ENCODE results near the gene TP63.
"Not testable (repeated sequence)": the region's sequence is repeated elsewhere in the genome, so short reads cannot be mapped to it uniquely, and the experiment has no call there.

The TP63 gene

DNA sequence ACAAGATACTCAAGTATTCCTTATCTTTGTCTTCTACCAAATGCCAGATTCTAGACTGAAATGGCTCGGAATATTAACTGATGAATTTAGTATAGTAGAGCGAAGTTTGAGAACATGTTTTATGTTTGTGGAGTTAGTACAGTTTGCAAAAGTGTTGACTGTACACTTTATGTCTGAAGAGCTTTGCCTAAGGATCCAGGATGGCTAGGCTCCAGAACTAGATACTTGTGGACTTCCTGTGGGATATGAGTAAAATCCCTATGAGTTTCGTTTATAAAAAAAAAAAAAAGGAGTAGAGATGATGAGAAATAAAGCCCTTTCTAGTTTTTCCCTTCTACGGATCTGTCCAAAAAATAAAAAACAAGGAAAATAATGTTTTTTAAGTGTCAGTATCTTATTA is 96.7 kb downstream of the TP63 start:
- DNase-seq = no peak

DNA sequence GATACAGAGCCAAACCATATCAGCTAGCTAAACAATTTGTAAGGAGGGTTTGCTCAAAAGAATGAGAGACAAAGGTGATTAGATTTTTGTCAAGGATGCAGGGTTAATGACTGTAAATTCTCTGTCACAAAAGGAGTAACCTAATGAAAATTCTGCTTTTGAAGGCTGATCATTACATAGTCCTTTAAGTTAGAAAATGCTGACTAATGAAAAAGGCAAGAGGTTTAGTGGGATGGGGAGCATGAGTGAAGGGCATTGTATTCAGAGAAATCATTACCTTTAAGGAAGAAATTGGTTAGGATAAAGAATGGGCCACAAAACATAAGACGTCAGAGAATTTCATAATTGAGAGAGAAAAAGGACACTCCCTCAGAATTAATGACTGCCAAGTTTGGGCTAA is 97.7 kb downstream of the TP63 start:
- DNase-seq = no peak

DNA sequence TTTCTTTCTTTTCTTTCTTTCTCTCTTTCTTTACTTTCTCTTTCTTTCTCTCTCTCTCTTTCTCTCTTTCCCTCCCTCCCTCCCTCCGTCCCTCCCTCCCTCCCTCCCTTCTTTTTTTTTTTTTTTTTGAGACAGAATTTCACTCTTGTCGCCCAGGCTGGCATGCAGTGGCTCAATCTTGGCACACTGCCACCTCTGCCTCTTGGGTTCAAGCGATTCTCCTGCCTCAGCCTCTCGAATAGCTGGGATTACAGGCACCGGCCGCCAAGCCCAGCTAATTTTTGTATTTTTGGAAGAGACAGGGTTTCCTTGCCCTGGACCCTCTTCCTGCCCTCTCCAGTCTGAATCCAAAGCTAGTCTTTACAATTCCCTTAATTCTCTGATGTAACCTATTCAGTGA is 102.9 kb downstream of the TP63 start:
- no peak for DNase-seq

DNA sequence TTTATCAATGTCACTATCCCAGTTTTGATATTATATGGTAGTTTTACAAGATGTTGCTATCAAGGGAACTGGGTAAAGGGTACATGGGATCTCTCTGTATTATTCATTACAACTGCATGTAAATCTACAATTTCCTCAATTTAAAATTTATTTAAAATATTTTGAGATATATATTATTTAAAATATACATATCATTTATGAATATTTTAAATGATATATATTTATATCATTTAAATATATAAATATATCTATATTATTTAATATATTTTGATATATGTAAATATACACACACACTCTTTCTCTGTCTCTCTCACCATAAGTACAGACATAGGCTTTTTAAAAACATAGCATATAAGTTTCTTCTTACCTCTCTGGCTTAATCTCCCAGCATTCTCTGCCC is 104.7 kb downstream of the TP63 start:
- DNase-seq = no peak

- DNase-seq = no peak
Observed at GRCh38 chr3:189737071-189737470, 105.9 kb downstream of the TP63 start.

DNA sequence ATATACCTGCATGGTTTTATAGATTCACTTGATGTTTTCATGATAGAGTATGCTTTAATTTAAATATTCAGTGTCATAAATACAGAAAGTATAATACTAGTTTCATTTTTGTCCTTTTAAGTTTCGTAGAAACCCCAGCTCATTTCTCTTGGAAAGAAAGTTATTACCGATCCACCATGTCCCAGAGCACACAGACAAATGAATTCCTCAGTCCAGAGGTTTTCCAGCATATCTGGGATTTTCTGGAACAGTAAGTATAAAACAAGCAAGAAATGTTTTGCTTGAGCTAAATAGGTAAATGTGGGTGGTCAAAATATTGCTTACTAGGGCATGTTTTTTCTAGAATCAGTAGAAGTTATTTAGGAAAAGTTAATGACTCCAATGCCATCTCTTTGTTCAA is 106.4 kb downstream of the TP63 start:
- DNase-seq = no peak

DNA sequence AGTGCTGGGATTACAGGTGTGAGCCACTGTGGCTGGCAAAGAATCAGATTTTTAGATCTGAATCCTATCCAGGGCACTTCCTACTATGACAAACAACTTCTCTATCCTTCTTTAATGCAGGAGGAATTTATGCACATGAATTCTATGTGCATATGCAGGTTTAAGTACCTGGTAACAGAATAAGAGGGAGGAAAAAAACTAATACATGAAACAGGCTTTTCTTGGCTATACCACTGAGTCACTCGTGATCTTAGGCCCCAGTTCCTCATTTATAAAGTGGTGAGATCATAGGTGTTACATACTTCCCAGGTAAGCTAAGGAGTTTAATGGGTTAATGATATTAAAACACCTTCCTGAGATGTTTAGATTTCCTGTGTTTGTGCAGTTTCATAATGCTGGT is 108.2 kb downstream of the TP63 start:
- no peak for DNase-seq

GRCh38 chr3:189740156-189740555 is 109.0 kb downstream of the TP63 start:
- no peak for DNase-seq

DNA sequence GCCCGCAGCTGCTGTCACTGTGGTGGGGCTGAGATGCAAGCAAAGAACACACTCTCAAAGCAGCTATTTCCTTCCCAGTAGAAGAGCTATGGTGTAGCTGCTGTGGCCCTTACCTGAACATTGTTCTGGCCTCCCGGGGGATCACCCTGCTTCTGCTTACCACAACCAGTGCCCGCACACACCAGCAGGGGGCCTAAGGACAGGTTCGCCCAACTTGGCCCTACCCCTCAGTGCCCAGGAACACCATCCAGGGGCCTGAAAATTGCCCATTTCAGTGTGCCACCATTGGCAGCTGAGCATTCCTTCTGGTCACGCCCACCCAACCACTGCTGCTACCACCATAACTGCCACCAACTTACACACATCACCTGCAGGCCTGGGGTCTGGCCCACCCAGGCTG is 113.0 kb downstream of the TP63 start:
- DNase-seq = no peak

GRCh38 chr3:189745622-189746021 is 114.4 kb downstream of the TP63 start:
- no peak for DNase-seq

- no peak for DNase-seq
Observed at GRCh38 chr3:189748046-189748445, 116.9 kb downstream of the TP63 start.

GRCh38 chr3:189750972-189751371 is 119.8 kb downstream of the TP63 start:
- DNase-seq = not testable (repeated sequence)

GRCh38 chr3:189754356-189754755 is 123.2 kb downstream of the TP63 start:
- DNase-seq = no peak

DNA sequence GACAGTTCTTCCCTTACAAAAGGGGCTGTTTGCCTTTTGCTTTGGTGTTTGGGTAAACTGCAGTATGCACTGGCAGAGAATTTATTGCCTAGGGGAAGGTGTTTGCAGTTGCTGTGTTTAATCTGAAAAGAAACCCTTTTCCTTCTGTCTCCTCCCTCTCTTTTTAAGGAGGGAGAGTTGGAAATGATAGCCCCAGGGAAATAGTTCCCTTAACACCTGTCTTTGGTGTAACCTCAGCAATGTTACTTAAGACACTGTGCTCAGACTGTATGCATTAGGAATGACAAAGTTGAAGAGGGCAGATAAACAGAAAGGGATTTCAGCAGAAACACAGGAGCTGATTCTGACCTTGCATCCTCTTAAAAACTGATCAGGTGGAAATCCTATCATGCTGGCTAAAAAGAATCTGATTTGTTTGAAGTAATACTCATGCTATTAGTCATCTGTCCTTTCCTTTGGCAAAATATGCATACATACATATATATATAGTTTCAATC is 125.4 kb downstream of the TP63 start:
- DNase-seq = no peak

DNA sequence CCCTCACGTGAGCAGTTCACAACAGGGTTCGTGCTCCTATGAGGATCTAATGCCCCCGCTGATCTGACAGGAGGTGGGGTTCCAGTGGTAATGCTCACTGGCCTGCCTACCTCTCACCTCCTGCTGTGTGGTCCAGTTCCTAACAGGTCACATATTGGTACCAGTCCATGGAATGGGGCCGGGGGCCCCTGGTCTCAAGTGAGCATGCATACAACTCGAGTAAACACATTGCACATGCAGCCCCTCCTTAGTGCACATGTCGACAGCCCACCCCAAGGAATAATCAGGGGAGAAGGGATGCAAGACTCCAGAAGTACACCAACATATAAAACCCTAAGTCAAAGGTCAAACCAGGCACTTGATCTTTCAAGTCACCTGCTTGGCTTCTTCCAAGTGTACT is 127.0 kb downstream of the TP63 start:
- no peak for DNase-seq

DNA sequence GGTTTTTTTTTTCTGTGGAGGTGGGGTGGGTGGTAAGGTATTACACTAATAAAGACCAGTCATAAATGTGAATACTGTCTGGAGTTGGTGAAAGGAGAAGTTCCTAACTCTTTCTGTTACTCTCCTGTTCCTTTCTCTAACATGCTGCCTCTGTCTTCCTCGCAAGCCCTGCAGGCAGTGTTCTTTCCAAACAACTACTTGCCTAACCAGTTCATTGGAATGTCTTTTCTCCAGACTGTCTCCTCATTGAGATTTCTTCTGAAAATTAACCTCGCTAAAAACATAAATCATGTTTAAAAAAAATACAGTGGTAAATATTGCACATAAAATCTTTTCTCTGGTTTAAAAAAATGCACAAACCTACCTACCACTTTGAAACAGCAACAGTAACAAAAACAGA is 135.2 kb downstream of the TP63 start:
- no peak for DNase-seq

DNA sequence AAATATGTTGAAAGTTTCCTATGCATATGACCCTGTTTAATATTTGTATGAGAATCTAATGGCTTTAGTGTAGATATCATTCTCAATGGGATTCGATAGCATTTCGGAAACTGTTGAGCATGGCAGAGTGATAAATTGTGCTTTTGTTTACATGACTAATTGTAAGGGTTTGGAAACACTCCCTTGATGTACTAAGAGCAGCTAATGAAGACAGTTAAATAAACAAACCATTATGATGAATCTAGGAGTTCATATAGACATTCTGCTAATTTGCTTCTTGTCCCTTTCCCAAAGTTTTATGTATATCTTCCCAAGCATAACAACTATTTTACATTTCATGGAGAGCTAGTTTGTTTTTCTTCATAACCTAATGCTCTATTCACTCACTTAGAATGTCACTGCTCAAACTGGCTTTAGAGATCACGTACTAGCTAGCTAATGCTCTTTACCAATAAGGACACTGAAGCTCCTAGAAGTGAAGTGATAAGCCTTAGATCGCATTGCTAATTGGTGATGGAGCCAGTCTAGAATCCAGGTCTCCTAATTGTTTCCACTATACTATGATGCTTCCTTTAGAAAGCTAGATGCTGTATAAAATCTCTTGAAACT is 140.8 kb downstream of the TP63 start:
- DNase-seq = no peak

GRCh38 chr3:189772584-189772983 is 141.4 kb downstream of the TP63 start:
- no peak for DNase-seq

GRCh38 chr3:189773056-189773455 is 141.9 kb downstream of the TP63 start:
- DNase-seq = no peak

- no peak for DNase-seq
Observed at GRCh38 chr3:189776149-189776824, 145.1 kb downstream of the TP63 start.

GRCh38 chr3:189778340-189778950 is 147.3 kb downstream of the TP63 start:
- no peak for DNase-seq

DNA sequence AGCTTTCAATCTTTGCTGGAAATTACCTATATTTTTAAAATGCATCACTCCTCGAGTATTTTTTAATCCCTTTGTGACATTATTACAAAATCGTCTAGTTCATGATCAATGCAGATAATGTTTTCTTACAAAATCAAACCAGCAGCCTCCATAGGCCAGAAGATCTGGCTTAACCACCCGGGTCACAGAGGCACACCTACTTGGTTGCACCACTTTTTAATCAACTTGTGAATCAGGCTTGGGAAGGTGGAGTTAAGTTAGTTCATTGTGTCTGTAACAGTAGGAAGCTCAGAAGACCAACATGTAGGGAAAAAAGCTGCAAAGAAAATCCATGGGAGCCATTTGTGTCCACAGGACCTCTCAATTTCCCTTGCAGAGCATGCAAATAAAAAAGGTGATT is 148.0 kb downstream of the TP63 start:
- DNase-seq = no peak

GRCh38 chr3:189780546-189781270 is 149.5 kb downstream of the TP63 start:
- DNase-seq = no peak

- no peak for DNase-seq
Observed at GRCh38 chr3:189781415-189781814, 150.2 kb downstream of the TP63 start.

Data from SHP77 (cell line).